IMR-90 (cell line): ENCODE results near the gene AAK1. TPM values are rescaled to one million over a fixed set of nuclear protein-coding genes. Genes with fewer than 3 reads are reported as not detected.

Experiments used
- ATAC-seq: fragments of 200-7000 bp; cut with Tn5 transposase; 2 replicates; pipeline ENCODE4 v1.9.1; 2020; ENCODE audit warnings: low read depth, mild to moderate bottlenecking, moderate library complexity
- BruUV-seq: library from RNA; stranded (reverse); fragments of 400-500 nt; replicated peaks from 2 replicates; lab custom pipeline; 2021; lab: Mats Ljungman, UMichigan
- CTCF ChIA-PET: fragments of 300-600 bp; formaldehyde crosslinking; extraction: SDS; loops from one replicate; lab custom pipeline; 2021; ENCODE audit warnings: antibody characterized with exemption; lab: Yijun Ruan, JAX
- POLR2A ChIA-PET: fragments of 300-600 bp; sonication (Branson Sonifier 250); formaldehyde crosslinking; loops from one replicate; lab custom pipeline; 2022; ENCODE audit warnings: antibody characterized with exemption; ENCODE audit not compliant: unreplicated experiment; lab: Charles Lee
- DNase-seq: peaks from one replicate; pipeline ENCODE4 v3.0.0; 2013
- H2AFZ ChIP-seq: replicated peaks from 2 replicates; pipeline ENCODE3; 2013; ENCODE audit warnings: low read length, mild to moderate bottlenecking; ENCODE audit not compliant: poor library complexity
- H2AK5ac ChIP-seq: 2 replicates; pipeline ENCODE4 v1.6.1; 2013; ENCODE audit warnings: low read depth, low read length, inconsistent platforms
- H2AK9ac ChIP-seq: replicated peaks from 2 replicates; pipeline ENCODE3; 2013; ENCODE audit warnings: mild to moderate bottlenecking, low read depth, low read length, moderate library complexity; ENCODE audit not compliant: poor library complexity
- H2BK120ac ChIP-seq: 2 replicates; pipeline ENCODE4 v1.6.1; 2013; ENCODE audit warnings: low read depth, low read length, inconsistent platforms
- H2BK15ac ChIP-seq: 3 replicates; pipeline ENCODE4 v1.6.1; 2013; ENCODE audit warnings: low read depth, low read length, inconsistent platforms
- H2BK20ac ChIP-seq: 2 replicates; pipeline ENCODE4 v1.6.1; 2013; ENCODE audit warnings: low read depth, mild to moderate bottlenecking, inconsistent platforms, low read length, moderate library complexity
- H2BK5ac ChIP-seq: 2 replicates; pipeline ENCODE4 v1.6.1; 2013; ENCODE audit warnings: mild to moderate bottlenecking, low read depth, low read length, inconsistent platforms; ENCODE audit not compliant: poor library complexity, severe bottlenecking
- H3K14ac ChIP-seq: replicated peaks from 2 replicates; pipeline ENCODE4 v1.6.1; 2013; ENCODE audit warnings: low read depth, low read length, inconsistent platforms
- H3K18ac ChIP-seq: 2 replicates; pipeline ENCODE4 v1.6.1; 2013; ENCODE audit warnings: low read depth, low read length, control low read depth
- H3K23ac ChIP-seq: 2 replicates; pipeline ENCODE4 v1.6.1; 2013; ENCODE audit warnings: low read depth, low read length, inconsistent platforms
- H3K27ac ChIP-seq: 2 replicates; pipeline ENCODE4 v1.5.1; 2013; ENCODE audit warnings: mild to moderate bottlenecking, control low read depth, low read length; ENCODE audit not compliant: insufficient read depth
- H3K27me3 ChIP-seq: 2 replicates; pipeline ENCODE4 v1.6.1; 2013; ENCODE audit warnings: low read length; ENCODE audit not compliant: control insufficient read depth, insufficient read depth
- H3K36me3 ChIP-seq: 2 replicates; pipeline ENCODE4 v1.6.1; 2013; ENCODE audit warnings: low read length, mixed read lengths; ENCODE audit not compliant: control insufficient read depth, insufficient read depth
- H3K4ac ChIP-seq: 2 replicates; pipeline ENCODE4 v1.6.1; 2013; ENCODE audit warnings: low read depth, low read length, inconsistent platforms
- H3K4me1 ChIP-seq: 2 replicates; pipeline ENCODE4 v1.6.1; 2013; ENCODE audit warnings: low read length, mixed read lengths; ENCODE audit not compliant: control insufficient read depth, insufficient read depth
- H3K4me2 ChIP-seq: 2 replicates; pipeline ENCODE4 v1.6.1; 2013; ENCODE audit warnings: low read depth, mild to moderate bottlenecking, control low read depth, low read length, moderate library complexity
- H3K4me3 ChIP-seq: 2 replicates; pipeline ENCODE4 v1.5.1; 2013; ENCODE audit warnings: low read depth, mild to moderate bottlenecking, control low read depth, low read length, moderate library complexity; ENCODE audit not compliant: insufficient read depth
- H3K56ac ChIP-seq: 2 replicates; pipeline ENCODE4 v1.6.1; 2013; ENCODE audit warnings: low read length, inconsistent platforms; ENCODE audit not compliant: insufficient read depth; ENCODE audit errors: extremely low read depth
- H3K79me1 ChIP-seq, 2 experiments: 2 replicates each; pipeline ENCODE4 v1.6.1; 2013; ENCODE audit warnings: low read length in 2 of 2, inconsistent platforms in 1 of 2, low read depth in 1 of 2
- H3K9ac ChIP-seq: 2 replicates; pipeline ENCODE4 v1.6.1; 2013; ENCODE audit warnings: low read depth, low read length, control low read depth
- H3K9me1 ChIP-seq: 2 replicates; pipeline ENCODE4 v1.6.1; 2013; ENCODE audit warnings: low read length, inconsistent platforms; ENCODE audit not compliant: insufficient read depth
- H3K9me3 ChIP-seq: 2 replicates; pipeline ENCODE4 v1.6.1; 2013; ENCODE audit warnings: low read length; ENCODE audit not compliant: control insufficient read depth, insufficient read depth
- H4K20me1 ChIP-seq: 2 replicates; pipeline ENCODE4 v1.6.1; 2013; ENCODE audit warnings: low read length, inconsistent platforms; ENCODE audit not compliant: insufficient read depth
- H4K5ac ChIP-seq: 2 replicates; pipeline ENCODE4 v1.6.1; 2013; ENCODE audit warnings: mild to moderate bottlenecking, low read depth, low read length, control low read depth
- H4K8ac ChIP-seq, 2 experiments: 2 replicates each; pipeline ENCODE4 v1.6.1; 2013; ENCODE audit warnings: low read depth in 2 of 2, low read length in 2 of 2, control low read depth in 1 of 2, inconsistent platforms in 1 of 2
- H4K91ac ChIP-seq: 2 replicates; pipeline ENCODE4 v1.6.1; 2013; ENCODE audit warnings: low read depth, low read length, inconsistent platforms; ENCODE audit not compliant: insufficient read depth
- BHLHE40 ChIP-seq: fragments of 150-350 bp; IDR thresholded peaks from 2 replicates; pipeline ENCODE4 v1.6.1; 2016; ENCODE audit warnings: mild to moderate bottlenecking, low read depth, low read length
- CEBPB ChIP-seq: IDR thresholded peaks from 2 replicates; pipeline ENCODE4 v1.6.1; 2012; ENCODE audit warnings: low read depth, low read length, improper control_type of control experiment
- CHD1 ChIP-seq: IDR thresholded peaks from 2 replicates; pipeline ENCODE4 v1.6.1; 2012; ENCODE audit warnings: low read depth, low read length, improper control_type of control experiment
- FOS ChIP-seq: fragments of 150-350 bp; IDR thresholded peaks from 2 replicates; pipeline ENCODE4 v1.6.1; 2016; ENCODE audit warnings: low read depth, low read length
- MAFK ChIP-seq: IDR thresholded peaks from 2 replicates; pipeline ENCODE4 v1.6.1; 2012; ENCODE audit warnings: low read depth, low read length, improper control_type of control experiment
- MAZ ChIP-seq: IDR thresholded peaks from 2 replicates; pipeline ENCODE4 v1.6.1; 2012; ENCODE audit warnings: low read depth, mild to moderate bottlenecking, low read length, improper control_type of control experiment, moderate library complexity, borderline replicate concordance
- MXI1 ChIP-seq: IDR thresholded peaks from 2 replicates; pipeline ENCODE4 v1.6.1; 2012; ENCODE audit warnings: low read depth, mild to moderate bottlenecking, low read length, moderate library complexity, borderline replicate concordance
- NFE2L2 ChIP-seq: fragments of 150-350 bp; IDR thresholded peaks from 2 replicates; pipeline ENCODE4 v1.6.1; 2016; ENCODE audit warnings: low read depth, mild to moderate bottlenecking, low read length
- POLR2A ChIP-seq: IDR thresholded peaks from 2 replicates; pipeline ENCODE4 v1.6.1; 2012; ENCODE audit warnings: mild to moderate bottlenecking, low read depth, low read length
- RAD21 ChIP-seq: IDR thresholded peaks from 2 replicates; pipeline ENCODE4 v1.6.1; 2012; ENCODE audit warnings: low read length, improper control_type of control experiment
- RCOR1 ChIP-seq: IDR thresholded peaks from 2 replicates; pipeline ENCODE4 v1.6.1; 2012; ENCODE audit warnings: mild to moderate bottlenecking, low read length, improper control_type of control experiment; ENCODE audit not compliant: insufficient replicate concordance
- RFX5 ChIP-seq: IDR thresholded peaks from 2 replicates; pipeline ENCODE4 v1.8.0; 2012; ENCODE audit warnings: low read depth, mild to moderate bottlenecking, low read length, moderate library complexity
- SMC3 ChIP-seq: fragments of 150-350 bp; IDR thresholded peaks from 2 replicates; pipeline ENCODE4 v1.6.1; 2016; ENCODE audit warnings: low read depth, mild to moderate bottlenecking, antibody characterized with exemption, low read length, moderate library complexity
- USF2 ChIP-seq: fragments of 150-350 bp; IDR thresholded peaks from 2 replicates; pipeline ENCODE4 v1.6.1; 2017; ENCODE audit warnings: mild to moderate bottlenecking, antibody characterized with exemption, low read length, low read depth
- WGBS, 2 experiments: methylation state at CpG; one replicate each; pipeline versions ENCODE4 v1.1.5 to v1.1.7; 2013; ENCODE audit warnings: missing lambda C conversion rate in 2 of 2; ENCODE audit not compliant: insufficient read length in 1 of 2; ENCODE audit errors: extremely low coverage in 2 of 2; 5-methylcytosine and 5-hydroxymethylcytosine counted together
- dilution Hi-C: fragments of 300-500 bp; cut with HindIII; formaldehyde crosslinking; loops from one replicate; pipeline ENCODE4 v1.14.3; 2018; ENCODE audit warnings: low sequenced_read_pairs; ENCODE audit not compliant: unreplicated experiment
- in situ Hi-C: fragments of 300-500 bp; cut with MboI; formaldehyde crosslinking; loops from 3 replicates; pipeline ENCODE4 v1.14.3; 2019; ENCODE audit warnings: low sequenced_read_pairs, inconsistent platforms, mixed read lengths
- intact Hi-C: fragments of 100-400 bp; cut with micrococcal nuclease; formaldehyde crosslinking; loops from 2 replicates; pipeline ENCODE4 v1.10.0; 2022
- polyA plus RNA-seq, 3 experiments: library from polyadenylated mRNA; depleted of rRNA; stranded (reverse); fragments of >200 nt; gene quantifications; 2 replicates each; pipeline ENCODE4 v1.2.3, GENCODE V29; 2012; ENCODE audit warnings: low replicate concordance in 1 of 3
- total RNA-seq: library from RNA; depleted of rRNA; stranded (reverse); fragments of >200 nt; gene quantifications from 2 replicates; pipeline ENCODE4 v1.2.3, GENCODE V29; 2012
- TF ChIP-seq, protein P1 (sequence below): fragments of 150-350 bp; IDR thresholded peaks from 2 replicates; pipeline ENCODE4 v1.6.1; 2016; ENCODE audit warnings: low read depth, mild to moderate bottlenecking, low read length, moderate library complexity, borderline replicate concordance
- TF ChIP-seq, protein P2 (sequence below): conservative IDR thresholded peaks from 2 replicates; pipeline ENCODE4 v1.5.1; 2012; ENCODE audit warnings: mild to moderate bottlenecking, low read depth, low read length, improper control_type of control experiment

Gene AAK1
- total and polyA plus RNA-seq, 2 of the 4 experiments (the other 2 are of a cell fraction) = 21.9 to 26.5 TPM

DNA sequence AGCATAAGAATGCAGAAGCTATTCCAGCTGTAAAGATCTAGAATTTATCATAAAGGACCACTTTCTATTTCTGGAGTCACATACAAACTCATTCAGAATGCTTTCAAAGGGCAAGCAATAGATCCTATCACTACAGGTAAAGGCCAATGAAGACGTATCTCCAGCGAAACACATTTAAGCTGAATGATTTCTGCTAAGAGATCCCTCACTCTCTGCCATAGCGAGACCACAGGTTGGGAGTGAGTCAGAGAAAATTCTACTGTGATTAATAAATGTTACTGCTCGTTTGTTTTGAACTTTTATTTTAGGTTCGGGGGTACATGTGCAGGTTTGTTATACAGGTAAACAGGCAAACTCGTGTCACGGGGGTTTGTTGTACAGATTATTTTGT, 133.8 kb downstream of the AAK1 start:
- intact Hi-C loops = no loop called here
- H3K18ac ChIP-seq = no peak overlapping the region
- CTCF ChIA-PET = interaction anchor here (0.7 kb wide), 1 partner anchor 16 kb away, joined by 3 read pairs; no protein-coding TSS in a partner anchor

More for the DNA sequence above, 133.8 kb downstream of the AAK1 start:
- Histone ChIP-seq H3K27me3 (no peaks in the 10 kb centered on the region), H3K4ac (no peak overlapping the region), H3K56ac (no peak overlapping the region), H2AFZ (no peak overlapping the region), H3K14ac (no peak overlapping the region), H4K5ac (no peak overlapping the region), H4K8ac (no peak overlapping the region), H3K79me1 (peaks cover 18 to 55% of the 10 kb centered on the region in 2 experiments), H3K9ac (no peak overlapping the region), H3K27ac (no peak overlapping the region), H4K91ac (no peak overlapping the region), H3K9me1 (peaks cover 7% of the 10 kb centered on the region; the same call in 1 of the 2 replicates), H2BK5ac (no peak overlapping the region), H3K4me1 (peaks cover 13% of the 10 kb centered on the region), H3K4me2 (no peak overlapping the region), H3K4me3 (no peak overlapping the region), H3K23ac (no peak overlapping the region), H2BK15ac (no peak overlapping the region), H2AK9ac (no peak overlapping the region), H2BK120ac (no peak overlapping the region), H2BK20ac (no peak overlapping the region), H2AK5ac (no peak overlapping the region), H4K20me1 (peaks cover 10% of the 10 kb centered on the region; the same call in 1 of the 2 replicates), H3K9me3 (no peaks in the 10 kb centered on the region), H3K36me3 (peaks cover 42% of the 10 kb centered on the region)
- no peak for ATAC-seq
- POLR2A ChIA-PET = no interaction called here
- DNase-seq = no peak
- no TSS peak for BruUV-seq
- no peak for TF ChIP-seq SMC3
- no peak for TF ChIP-seq BHLHE40
- no peak for TF ChIP-seq USF2
- no peak for TF ChIP-seq RCOR1
- no peak for TF ChIP-seq RFX5
- TF ChIP-seq RAD21 = no peak
- TF ChIP-seq, protein P1, sequence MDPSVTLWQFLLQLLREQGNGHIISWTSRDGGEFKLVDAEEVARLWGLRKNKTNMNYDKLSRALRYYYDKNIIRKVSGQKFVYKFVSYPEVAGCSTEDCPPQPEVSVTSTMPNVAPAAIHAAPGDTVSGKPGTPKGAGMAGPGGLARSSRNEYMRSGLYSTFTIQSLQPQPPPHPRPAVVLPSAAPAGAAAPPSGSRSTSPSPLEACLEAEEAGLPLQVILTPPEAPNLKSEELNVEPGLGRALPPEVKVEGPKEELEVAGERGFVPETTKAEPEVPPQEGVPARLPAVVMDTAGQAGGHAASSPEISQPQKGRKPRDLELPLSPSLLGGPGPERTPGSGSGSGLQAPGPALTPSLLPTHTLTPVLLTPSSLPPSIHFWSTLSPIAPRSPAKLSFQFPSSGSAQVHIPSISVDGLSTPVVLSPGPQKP = no peak
- no peak for TF ChIP-seq CHD1
- TF ChIP-seq FOS = no peak
- TF ChIP-seq MAFK = no peak
- no peak for TF ChIP-seq NFE2L2
- TF ChIP-seq POLR2A = no peak
- no peak for TF ChIP-seq MAZ
- no peak for TF ChIP-seq MXI1
- TF ChIP-seq, protein P2, sequence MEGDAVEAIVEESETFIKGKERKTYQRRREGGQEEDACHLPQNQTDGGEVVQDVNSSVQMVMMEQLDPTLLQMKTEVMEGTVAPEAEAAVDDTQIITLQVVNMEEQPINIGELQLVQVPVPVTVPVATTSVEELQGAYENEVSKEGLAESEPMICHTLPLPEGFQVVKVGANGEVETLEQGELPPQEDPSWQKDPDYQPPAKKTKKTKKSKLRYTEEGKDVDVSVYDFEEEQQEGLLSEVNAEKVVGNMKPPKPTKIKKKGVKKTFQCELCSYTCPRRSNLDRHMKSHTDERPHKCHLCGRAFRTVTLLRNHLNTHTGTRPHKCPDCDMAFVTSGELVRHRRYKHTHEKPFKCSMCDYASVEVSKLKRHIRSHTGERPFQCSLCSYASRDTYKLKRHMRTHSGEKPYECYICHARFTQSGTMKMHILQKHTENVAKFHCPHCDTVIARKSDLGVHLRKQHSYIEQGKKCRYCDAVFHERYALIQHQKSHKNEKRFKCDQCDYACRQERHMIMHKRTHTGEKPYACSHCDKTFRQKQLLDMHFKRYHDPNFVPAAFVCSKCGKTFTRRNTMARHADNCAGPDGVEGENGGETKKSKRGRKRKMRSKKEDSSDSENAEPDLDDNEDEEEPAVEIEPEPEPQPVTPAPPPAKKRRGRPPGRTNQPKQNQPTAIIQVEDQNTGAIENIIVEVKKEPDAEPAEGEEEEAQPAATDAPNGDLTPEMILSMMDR = no peak
- no peak for TF ChIP-seq CEBPB
- no CpG with 5 or more reads among the region's 7 CpGs for WGBS, 2 experiments
- in situ Hi-C loops (no loop called here), dilution Hi-C loops (no loop called here)
